GM10847 (cell line): ENCODE measurements around the gene TUBGCP3.

Source experiments
- POLR2A ChIP-seq: IDR thresholded peaks from 2 replicates; pipeline ENCODE4 v1.6.1; 2011; ENCODE audit not compliant: insufficient read length; ENCODE audit errors: extremely low read depth

TUBGCP3 gene

DNA sequence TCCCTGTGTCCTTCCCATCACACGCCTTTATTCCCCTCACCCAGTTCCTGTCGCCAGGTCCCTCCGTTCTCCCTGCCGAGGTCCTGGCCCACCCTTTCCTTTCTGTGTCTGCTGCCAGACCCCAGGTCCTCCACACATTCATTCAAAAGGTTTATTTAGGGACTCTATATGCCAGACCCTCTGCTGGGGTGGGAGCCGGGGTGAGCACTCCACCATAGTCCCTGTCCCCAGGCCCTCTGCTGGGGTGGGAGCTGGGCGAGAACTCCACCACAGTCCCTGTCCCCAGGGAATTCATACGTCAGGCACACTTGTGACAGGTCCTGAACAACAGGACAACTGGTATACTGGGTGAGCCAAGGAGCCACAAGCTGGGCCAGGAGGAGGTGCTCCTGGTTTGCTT is 34.4 kb upstream of the TUBGCP3 start:
- TF ChIP-seq POLR2A = no peak

DNA sequence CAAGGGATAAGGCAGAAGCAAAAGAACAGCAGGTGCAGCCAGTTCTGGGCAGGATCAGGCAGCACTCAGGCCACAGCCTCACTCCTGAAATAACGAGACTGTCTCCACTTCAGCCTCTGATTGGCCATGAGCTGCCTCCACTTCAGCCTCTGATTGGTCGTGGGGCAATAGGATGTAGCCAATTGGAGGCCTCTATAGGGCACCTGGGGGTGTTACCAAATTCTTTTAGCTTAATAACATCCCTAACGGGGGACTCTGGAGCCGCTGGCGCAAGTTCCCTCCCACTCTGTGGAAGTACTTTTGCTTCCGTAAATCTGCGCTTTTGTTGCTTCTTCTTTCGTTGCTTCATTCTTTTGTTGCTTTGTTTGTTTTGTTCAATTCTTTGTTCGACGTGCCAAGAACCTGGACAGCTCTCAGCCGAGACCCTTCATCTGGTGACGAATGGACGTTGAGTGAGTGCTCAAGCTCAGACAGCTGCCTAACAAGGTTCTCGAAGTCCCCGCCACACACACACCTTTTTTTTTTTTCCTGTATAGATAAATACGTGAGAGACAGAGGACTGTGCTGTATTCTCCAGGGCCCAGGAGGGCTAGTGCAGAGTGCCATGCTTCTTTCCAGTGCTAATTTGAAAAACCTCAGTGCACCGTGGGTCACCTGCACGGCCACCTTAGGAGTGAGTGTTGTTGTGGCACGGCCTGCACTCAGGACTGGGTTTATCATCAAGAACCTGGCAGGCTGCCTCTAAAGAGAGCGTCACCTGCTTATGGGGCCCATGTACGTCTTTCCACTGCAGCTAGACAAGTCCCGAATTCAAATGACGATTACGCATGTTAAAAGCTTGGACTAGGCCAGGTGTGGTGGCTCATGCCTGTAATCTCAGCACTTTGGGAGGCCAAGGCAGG is 32.0 kb upstream of the TUBGCP3 start:
- TF ChIP-seq POLR2A = no peak

DNA sequence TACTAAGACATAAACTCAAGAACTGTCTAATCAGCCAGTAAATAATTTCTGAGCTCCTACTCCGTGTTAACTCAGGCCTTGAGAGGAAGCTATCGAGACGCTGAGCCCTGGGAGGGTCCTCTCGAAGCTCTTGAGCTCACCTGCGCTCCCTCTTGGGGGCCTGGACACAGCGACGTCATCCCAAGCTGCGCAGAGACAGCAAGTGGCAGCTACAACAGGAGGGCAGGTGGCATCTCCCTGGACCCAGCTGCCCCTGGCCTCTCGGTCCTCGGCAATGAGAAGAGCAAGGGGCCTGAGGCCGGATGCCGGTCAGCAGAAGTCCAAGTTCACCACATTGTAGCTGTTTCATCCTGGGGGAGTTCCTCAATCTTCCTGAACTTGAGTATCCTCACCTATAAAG is 30.5 kb upstream of the TUBGCP3 start:
- TF ChIP-seq POLR2A = no peak

DNA sequence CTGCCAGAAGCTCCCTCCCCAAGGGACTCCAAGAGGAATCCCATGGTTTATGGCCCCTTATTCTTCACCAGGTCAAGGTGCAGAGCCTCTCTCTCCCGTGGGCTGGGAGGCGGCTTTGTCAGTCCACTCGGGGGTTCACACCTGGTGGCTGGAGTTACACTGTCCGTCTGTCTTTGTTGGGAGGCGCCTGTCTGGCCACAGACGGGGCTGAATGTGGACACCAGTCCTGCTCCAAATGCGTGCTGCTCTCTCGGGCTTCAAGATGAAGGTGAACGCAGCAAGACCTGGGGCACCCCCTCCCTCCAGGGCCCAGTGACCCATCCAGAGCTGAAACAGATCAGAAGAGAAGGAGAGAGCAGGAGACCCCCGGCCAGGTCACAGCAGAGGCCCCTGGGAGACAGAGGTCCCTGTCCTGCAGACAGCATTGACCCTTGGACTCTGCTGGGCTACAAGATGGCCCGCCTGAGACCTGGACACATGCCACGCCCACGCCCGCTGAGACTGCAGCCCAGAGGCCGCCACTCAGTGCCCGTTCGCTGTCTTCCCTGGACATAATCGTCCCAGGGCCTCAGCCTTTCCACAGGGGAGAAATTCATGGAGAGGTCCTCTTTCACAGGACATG is 29.9 kb upstream of the TUBGCP3 start:
- no peak for TF ChIP-seq POLR2A

DNA sequence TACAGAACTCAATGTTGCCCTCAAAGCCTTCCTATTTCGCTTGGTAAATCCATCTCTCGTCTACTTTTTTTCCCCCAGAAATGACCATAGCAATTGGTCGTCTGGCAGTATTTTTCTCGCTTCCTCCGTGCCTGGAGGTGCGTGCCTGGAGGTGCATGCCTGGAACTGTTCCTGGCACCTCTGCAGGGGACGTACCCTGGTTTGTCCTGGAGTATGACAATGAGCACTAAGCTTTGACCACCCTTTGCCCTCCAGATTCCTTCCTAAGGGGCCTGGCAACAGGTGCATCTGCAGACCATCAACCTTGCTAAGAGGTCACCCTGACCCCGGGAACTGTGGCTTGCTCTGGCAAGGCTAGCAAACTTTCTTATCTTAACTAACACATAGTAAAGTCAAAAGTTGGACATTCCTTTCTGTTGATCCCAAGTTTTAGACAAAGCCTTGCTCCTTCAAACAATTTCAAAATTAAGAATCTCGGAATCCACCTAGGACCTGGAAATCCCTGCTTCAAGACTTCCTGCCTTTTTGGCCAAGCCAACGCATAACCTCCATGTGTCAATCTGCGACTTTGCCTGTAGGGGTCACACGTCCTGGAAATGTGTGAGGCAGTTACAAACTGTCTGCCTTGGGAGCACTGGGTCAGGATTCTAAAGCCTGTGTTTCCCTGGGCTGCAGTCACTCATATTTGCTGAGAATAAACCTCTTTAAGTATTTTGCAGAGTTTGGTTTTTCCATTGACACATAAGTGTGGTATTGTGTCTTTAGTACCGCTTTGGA is 28.8 kb upstream of the TUBGCP3 start:
- TF ChIP-seq POLR2A = no peak

DNA sequence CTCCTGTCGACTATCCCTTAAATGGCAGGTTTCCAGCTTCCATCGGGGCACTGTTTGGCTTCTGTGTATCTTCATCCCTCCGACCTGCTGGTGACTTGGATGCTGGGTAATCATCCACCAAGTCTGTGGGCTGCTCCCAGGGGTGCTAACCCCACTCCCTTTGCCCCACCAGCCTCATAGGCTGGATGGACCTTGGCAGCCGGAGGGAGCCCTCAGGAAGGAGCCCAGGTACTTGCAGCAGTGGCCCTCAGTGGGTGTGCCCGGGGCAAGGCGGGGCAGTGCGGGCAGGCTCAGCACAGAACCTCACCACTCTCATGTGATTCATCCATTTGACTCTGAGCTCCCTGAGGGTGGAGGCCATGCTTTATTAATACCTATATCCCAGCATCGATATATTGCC is 27.4 kb upstream of the TUBGCP3 start:
- no peak for TF ChIP-seq POLR2A

DNA sequence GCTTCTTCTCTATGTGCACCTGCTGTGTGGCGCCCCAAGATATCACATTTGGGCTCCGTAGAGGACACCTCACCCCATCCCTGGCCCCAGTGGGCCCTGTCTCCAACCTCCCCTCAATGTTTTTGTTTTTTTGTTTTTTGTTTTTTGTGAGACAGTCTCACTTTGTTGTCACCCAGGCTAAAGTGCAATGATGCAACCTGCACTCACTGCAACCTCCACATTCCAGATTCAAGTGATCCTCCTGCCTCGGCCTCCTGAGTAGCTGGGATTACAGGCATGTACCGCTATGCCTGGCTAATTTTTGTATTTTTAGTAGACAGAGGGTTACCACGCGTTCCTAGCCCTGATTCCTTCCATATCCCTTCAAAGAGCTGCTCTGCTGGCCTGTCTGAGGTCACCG is 26.9 kb upstream of the TUBGCP3 start:
- TF ChIP-seq POLR2A = no peak

DNA sequence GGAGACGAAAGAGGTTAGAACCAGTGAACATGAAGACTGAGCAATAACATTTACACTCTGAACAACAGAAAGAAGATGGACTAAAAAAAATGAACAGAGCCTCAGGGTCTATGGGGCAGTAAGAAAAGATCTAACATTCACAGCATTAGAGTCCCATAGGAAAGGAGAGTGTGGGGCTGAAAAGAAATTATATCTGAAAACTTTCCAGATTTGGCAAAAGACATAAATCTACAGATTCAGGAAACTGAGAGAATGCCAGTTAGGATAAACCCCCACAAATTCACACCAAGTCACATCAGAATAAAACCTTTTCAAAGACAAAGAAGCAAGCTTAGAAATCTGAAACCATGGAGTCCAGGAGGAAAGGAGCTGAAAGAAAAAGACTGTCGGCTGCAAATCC is 20.3 kb upstream of the TUBGCP3 start:
- TF ChIP-seq POLR2A = no peak

DNA sequence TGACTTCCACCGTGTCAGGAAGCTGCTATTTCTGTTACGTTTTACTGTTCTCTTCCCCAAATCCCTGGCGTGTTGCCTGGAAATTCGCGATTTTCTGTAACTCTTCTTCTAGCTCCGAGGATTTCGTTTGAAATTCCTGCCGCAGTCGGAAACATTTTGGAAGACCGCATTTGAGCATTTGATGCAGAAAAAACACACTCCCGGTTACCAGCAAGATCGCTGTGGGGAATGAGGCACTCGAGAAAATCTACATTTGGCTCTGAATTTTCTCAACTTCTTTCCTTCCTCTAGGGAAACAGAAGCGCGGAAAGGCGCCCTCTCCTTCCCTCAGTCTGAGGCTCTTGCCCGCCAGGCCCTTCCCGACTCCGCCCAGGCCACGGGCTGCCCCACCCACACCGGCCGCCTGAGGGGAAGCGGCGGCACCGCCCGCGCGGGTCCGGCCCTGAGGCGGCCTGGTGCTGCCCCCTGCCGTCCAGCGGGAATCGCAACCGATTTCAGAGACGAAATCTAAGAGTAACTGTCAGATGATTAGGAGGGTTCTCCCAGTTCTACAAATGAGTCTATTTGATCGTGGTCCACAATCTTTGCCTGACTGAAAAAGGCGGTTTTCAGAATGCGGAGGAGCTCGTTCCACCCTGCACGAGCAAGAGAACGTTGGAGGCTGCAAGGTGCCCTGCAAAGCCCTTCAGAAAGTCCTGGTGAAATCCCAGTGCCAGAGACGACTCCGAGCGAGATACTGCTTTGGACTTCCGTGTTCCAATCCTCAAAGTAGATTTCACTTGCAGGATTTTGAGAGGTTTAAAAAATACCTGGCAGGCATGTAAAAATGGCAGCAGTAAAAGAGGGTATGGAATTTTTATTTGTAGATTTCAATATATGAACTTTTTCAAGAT is 18.4 kb upstream of the TUBGCP3 start:
- no peak for TF ChIP-seq POLR2A

DNA sequence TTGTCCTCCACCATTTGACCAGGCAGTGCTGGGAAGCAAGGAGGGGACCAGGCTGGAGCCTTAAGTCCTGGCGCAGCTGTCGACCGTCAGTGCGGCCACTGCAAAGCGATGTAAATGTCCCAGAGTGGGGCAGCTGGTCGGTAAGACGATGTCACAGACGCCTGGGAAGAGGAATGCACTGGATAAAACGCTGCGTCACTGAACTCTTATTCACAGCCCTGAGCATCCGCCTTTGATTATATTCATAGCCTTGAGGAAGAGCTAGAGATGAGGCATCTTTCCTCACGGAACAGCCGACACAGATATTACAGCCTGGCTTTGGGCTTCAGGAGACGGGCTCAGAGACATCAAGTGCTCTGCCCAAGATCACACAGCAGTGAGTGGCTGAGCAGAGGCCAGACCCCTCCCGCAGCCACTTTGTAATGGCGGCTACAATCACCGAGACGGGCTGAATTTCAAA is 17.6 kb upstream of the TUBGCP3 start:
- TF ChIP-seq POLR2A = no peak

DNA sequence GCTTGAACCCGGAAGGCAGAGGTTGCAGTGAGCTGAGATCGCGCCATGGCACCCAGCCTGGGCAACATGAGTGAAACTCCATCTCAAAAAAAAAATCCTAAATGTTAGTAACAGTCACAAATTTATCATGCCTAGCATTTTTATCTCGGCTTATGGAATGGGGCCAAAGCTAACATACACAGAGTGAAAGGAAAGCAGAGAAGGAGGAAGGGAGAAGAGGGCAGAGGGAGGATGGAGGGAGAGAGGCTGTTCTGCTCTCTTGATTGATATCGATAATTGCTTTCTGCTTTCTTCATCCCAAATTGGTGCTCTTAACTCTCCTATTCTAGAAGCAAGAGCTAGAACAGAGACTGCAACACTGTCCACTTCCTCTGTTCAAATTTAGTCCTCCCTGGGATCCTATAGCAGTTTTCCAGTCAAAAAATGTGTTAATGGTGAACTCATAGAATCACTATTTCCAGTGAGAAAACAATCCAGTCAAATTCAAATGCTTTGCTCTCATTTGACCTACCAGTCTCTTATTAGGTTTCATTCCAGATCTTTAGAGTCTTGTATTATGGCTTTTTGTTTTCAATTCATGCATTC is 15.8 kb upstream of the TUBGCP3 start:
- TF ChIP-seq POLR2A = no peak

DNA sequence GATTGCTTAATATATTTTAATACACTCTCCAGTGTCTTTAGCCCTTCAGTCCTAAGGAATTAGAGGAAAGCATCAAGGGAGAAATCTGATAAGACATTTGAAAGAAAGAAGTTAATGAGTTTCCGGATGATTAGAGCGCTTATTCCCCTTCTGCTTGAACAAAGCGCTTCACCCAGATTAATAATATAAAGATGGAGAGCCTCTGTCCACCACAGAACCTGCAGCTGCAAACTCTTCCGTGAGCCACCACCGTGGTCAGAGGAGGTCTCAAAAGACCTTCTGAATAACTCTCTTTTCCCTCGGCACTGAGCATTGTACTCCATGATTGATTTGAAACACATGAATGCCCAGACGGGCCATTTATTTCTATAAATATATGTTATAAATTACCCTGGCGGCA is 14.2 kb upstream of the TUBGCP3 start:
- no peak for TF ChIP-seq POLR2A

DNA sequence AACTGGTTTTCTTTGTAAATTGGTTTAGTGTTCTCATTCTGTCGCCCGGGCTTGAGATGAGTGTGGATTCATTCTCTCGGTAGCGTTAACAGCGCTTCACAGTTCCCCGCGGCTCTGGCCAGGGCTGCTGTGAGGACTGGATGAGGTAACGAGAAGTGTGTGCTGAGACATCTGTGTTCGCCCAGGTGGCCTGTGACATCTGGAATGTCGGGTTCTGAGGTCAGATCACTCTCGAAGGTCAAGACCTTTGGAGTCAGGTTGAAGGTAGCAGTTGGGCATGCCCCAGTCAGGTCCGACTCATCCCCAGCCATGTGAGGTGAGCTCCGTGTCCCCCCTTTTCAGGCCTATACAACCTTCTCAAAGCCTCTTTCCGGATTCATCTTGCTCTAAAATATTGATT is 13.4 kb upstream of the TUBGCP3 start:
- no peak for TF ChIP-seq POLR2A

DNA sequence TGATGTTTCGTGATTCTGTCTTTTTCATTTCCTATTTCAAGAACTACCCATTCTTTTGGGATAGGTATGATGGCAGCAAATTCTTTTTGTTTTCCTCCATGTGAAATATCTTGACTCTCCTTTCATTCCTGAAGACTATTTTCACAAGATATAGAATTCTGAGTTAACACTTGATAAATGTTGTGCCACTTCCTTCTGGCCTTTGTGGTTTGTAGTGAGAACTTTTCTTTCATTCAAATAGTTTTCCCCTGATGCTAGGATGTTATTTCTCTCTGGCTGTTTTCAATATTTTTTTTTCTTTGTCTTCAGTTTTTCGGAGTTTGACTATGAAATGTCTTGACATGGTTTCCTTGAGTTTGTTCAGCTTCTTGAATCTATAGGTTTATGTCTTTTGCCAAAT is 8.3 kb upstream of the TUBGCP3 start:
- no peak for TF ChIP-seq POLR2A
